SU-DHL-6 (cell line): Measurements from ENCODE around the gene AXIN1.

ENCODE experiments used
- EZH2phosphoT487 ChIP-seq: fragments of 200-600 bp; sonication (generic), shearing (Covaris generic); conservative IDR thresholded peaks from 2 replicates; pipeline ENCODE4 v1.6.1; 2018; ENCODE audit warnings: mild to moderate bottlenecking, antibody characterized with exemption, low read length, moderate library complexity, mixed read lengths
- TF ChIP-seq, protein P1 (sequence below): fragments of 200-600 bp; sonication (generic); IDR thresholded peaks from one replicate; pipeline ENCODE4 v1.5.1; 2017; ENCODE audit warnings: antibody characterized with exemption, mild to moderate bottlenecking, low read length, moderate library complexity; ENCODE audit not compliant: insufficient read depth, poor library complexity, severe bottlenecking

GRCh38 chr16:270381-271255 is 81.9 kb downstream of the AXIN1 start:
- TF ChIP-seq, protein P1, sequence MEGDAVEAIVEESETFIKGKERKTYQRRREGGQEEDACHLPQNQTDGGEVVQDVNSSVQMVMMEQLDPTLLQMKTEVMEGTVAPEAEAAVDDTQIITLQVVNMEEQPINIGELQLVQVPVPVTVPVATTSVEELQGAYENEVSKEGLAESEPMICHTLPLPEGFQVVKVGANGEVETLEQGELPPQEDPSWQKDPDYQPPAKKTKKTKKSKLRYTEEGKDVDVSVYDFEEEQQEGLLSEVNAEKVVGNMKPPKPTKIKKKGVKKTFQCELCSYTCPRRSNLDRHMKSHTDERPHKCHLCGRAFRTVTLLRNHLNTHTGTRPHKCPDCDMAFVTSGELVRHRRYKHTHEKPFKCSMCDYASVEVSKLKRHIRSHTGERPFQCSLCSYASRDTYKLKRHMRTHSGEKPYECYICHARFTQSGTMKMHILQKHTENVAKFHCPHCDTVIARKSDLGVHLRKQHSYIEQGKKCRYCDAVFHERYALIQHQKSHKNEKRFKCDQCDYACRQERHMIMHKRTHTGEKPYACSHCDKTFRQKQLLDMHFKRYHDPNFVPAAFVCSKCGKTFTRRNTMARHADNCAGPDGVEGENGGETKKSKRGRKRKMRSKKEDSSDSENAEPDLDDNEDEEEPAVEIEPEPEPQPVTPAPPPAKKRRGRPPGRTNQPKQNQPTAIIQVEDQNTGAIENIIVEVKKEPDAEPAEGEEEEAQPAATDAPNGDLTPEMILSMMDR = no peak
- no peak for TF ChIP-seq EZH2phosphoT487
